GM21723 (cell line): ENCODE measurements around the gene MATN1.

Experiments
- ATAC-seq: cut with Tn5 transposase; IDR thresholded peaks from one replicate; pipeline ENCODE4 v1.9.1; 2021; ENCODE audit warnings: mild to moderate bottlenecking, moderate library complexity; ENCODE audit not compliant: unreplicated experiment

The MATN1 gene

GRCh38 chr1:30732277-30732996, 9.1 kb upstream of the MATN1 start:
- ATAC-seq = no peak

GRCh38 chr1:30731806-30732276, 8.5 kb upstream of the MATN1 start:
- no peak for ATAC-seq

DNA sequence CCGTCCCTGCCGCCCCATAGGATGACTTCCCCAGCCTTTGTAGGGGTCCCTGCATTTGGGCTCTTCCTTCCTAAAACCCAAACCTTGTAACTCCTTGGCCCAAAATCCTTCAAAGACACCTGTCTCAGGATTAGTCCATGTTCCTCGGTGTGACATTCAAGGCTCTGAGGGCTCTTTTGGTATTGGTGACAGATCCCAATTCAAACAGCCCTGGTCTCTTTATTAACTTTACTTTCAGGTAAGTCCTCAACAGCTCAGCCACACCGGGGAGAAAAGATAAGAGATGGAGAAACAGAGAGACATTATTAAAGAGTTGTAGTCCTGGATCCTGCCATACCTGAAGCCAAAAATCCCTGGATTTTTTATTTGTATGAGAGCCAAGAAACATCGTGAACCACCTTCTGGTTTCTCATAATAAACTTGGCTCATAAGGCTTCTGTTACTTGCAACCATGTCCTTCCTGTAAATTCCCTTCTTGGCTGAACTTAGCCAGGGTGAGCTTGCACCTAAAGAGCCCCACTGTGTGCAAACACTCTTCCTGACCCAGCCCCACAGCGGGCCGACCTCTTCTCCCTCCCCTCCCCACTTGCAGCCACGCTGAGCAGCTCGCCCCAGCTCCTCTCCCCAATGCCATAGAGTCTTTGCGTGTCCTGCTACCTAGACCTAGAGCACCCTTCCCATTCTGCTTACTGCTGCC, 7.9 kb upstream of the MATN1 start:
- no peak for ATAC-seq

DNA sequence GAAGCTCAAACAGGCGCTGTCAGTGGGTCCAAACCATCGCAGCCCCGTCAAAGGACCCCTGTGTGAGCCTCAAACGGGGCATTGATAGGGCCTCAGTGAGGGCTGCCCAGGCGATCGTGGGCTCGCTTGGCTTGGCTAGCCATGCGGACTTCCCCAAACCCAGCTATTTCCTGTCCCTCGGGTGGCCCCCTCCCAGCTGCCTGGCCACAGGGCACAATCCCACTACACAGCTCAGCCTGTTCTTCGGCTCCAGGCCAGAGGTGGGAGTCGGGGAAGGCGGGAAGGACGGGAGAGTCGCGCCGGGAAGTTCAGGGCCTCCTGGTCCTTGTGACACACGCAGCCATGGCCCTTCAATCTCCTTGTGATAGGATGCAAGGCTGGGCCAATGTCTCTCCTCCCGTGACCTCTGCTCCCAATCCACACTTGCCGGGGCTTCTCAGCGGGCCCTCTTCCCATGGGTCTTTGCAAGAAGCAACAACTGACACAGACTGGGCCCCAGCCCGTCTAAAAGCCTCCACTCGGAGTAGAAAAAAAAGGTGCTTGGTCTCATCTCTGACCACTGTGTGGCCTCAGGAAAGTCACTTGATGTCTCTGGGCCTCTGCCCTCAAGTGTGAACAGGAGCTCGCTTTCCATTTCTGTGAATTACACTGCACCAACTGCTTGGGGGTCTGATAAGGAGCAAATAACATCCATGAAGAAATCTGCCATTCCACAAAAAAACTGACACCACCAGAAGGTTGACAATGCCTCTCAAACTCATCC, 7.1 kb upstream of the MATN1 start:
- no peak for ATAC-seq

GRCh38 chr1:30729901-30730300, 6.5 kb upstream of the MATN1 start:
- ATAC-seq = no peak

GRCh38 chr1:30728832-30729638, 5.7 kb upstream of the MATN1 start:
- ATAC-seq = no peak

DNA sequence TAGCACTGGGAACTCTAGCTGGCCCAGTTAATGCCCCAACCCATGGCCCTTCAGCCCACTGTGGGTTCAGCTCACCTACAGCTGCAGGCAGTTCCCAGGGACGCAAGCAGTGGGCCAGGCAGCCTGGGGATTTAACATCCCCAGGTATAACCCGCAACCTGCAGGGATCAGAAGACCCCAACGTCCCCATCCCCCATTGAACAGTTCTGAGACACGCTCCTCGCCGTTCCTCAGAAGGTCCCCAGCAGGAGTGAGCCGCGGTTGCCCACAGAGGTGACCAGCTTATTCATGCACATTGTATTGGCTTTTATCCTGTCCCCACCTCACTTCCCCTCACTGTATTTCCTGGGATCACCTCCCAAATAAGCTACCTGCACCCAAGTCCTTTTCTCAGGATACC, 5.0 kb upstream of the MATN1 start:
- no peak for ATAC-seq

DNA sequence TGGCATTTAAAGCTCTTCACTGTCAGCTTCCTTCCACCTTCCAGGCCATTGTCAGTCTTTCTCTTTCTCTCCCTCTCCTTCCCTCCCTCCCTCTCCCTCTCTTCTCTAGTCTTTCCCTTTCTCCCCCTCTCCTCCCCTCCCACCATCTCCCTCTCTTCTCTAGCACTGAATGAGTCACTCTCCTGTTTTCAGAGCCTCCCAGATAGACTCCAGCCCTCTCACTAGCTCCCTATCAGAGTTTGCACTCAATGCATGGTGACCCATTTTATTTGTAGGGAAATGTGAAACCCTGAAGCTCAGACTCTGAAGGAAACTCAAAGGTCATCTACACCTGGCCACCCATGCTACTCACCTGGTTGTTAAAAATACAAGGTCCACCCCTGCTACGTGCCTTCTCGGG, 4.4 kb upstream of the MATN1 start:
- ATAC-seq = no peak

DNA sequence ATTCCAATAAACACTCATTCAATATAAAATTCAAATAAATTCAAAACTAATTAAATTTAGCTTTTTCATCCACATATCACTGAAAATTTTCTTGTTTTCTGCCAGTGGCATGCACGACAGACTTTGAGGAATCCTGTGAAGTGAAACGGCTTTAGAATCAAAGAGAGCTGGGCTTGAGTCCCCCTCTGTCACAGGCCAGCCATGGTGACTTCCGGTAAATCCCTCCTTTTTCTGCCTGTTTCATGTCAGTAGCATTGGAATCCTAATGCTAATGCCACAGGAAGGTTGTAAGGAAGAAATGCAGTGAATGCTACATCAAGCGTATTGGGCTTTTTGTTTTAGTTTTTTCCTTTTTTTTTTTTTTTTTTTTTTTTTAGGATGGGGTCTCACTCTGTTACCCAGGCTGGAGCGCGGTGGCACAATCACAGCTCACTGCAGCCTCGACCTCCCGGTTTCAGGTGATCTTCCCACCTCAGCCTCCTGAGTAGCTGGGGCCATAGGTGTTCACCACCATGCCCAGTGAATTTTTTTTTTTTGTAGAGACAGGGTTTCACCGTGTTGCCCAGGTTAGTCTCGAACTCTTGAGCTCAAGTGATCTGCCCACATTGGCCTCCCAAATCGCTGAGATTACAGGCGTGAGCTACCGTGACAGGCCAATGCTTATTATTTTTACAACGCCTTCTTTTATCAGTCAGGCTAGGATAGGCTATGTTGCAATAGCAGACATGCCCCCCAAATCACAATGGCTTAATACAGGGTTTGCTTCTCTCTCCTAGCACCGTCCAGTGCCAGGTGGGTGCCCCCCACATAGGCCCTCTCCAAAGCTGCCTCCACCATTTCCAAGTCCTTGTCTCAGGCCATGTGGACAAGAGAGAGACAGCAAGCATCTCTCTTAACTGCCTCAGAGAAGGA, 3.6 kb upstream of the MATN1 start:
- ATAC-seq = no peak

DNA sequence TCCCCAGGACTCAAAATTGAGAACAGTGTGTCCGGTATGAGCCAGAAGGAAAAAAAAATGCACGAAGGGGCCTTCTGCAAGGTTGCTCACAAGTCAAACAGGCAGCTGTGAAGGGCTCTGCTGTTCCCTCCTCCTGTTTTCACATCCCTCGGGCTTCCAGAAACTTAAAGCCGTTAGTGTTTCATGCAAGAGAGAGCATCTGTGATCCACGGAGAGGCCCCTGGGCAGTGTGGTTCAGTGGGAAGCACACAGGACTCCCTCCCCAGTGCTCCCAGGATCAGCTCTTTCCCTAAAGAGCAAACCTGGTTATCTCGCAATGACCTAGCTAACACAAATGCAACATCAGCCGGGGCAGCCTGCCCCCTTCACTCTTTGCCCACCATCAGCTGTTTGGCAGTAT, 2.9 kb upstream of the MATN1 start:
- ATAC-seq = no peak

- ATAC-seq = no peak
Observed at GRCh38 chr1:30725450-30726095, 2.2 kb upstream of the MATN1 start.

DNA sequence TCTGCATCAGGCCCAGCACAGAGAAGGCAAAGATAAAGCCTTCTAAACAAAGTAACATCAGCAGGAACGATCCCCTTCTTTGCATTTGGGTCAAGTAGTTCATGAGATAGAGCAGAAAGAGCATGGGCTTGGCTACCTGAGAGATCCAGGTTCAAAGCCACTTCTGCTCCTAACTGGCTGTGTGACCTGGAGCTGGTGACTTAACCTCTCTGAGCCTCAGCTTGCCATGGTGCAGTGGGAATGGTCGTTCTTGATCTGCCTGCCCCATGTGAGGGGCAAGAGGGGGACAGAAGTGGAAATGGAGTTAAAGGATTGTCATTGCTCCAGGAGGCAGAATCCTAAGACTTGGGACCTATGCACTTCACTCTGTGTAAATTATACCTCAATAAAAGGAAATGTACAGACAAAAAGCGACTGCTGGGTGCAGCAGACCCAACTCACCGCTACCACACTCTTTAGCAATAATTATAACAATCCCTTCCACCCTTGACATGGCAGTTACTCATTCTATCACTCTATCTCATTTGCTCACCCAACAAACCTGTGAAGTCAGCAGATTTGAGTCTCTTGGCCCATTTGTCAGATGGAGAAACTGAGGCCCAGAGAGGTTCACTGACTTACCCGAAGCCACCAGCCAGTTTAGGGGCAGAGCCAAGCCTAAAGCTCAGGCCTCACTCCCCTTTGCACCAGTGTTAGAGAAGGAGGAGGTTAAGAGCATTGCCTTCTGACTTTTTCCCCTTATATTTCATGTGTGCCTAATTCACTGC, 1.5 kb upstream of the MATN1 start:
- no peak for ATAC-seq

- no peak for ATAC-seq
Observed at GRCh38 chr1:30724175-30724574, 790 bp upstream of the MATN1 start.

DNA sequence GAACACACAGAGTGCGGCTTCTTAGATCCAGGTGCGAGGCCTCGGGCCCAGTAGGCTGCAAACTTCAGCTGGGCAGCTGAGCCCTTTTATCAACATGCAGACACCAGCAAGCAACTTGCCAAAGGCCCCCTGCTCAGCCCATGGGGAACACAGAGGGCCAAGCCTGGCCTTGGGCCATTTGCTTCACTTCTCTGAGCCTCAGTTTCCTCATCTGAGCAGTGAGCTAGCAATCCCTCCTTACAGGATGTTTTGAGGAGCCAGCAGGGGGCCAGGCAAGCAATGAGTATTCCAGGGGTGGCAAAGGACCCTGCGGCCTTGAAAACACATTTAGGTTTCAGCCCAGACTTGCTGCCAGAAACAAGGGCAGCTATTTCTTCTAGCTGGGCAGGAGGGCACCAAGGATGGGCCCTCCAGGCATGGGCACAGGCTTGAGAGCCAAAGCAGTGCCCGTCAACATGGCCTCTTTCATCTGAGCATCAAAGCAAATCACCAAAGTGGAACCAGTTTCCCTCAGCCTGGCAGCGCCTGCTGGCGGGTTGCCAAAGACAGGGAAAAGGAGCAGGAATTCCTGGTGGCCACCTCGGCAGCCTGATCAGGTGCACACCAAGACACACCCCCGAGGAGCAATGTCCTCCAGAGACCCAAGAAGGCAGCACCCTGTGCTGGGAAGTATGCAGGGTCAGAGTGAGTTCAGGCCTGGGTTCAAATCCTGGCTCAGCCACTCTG, 1.4 kb downstream of the MATN1 start:
- no peak for ATAC-seq

GRCh38 chr1:30721341-30721793, 2.0 kb downstream of the MATN1 start:
- ATAC-seq = no peak

- no peak for ATAC-seq
Observed at GRCh38 chr1:30720271-30721223, 2.8 kb downstream of the MATN1 start.
